ENCODE data around the gene C1orf141.

Gene C1orf141

GRCh38 chr1:67059346-67059745, 75.4 kb downstream of the C1orf141 start:
- Histone ChIP-seq H3K4me1 (no peaks in the 10 kb centered on the region), H3K4me2 (ENCODE audit: low read length) (no peak overlapping the region), H3K27me3 (ENCODE audit: control insufficient read depth, insufficient read depth, low read length) (no peaks in the 10 kb centered on the region), H3K36me3 (ENCODE audit: control insufficient read depth, insufficient read depth, low read length) (no peaks in the 10 kb centered on the region), H3K79me2 (no peaks in the 10 kb centered on the region), H3K9me3 (ENCODE audit: control insufficient read depth, low read length) (no peaks in the 10 kb centered on the region), H2AFZ (no peak overlapping the region), H3K4me3 (ENCODE audit: low read depth, low read length) (no peak overlapping the region), H3K27ac (no peak overlapping the region), H3K9ac (no peak overlapping the region)
- no peak for TF ChIP-seq CTCF (IDR thresholded peaks at IDR 0.05)

GRCh38 chr1:67058761-67059160, 76.0 kb downstream of the C1orf141 start:
- H3K27ac ChIP-seq, result no peak overlapping the region
- no peaks in the 10 kb centered on the region for H3K36me3 ChIP-seq (ENCODE audit: control insufficient read depth, insufficient read depth, low read length)
- no peaks in the 10 kb centered on the region for H3K79me2 ChIP-seq
- no peak for TF ChIP-seq CTCF (IDR thresholded peaks at IDR 0.05)
- no peak overlapping the region for H2AFZ ChIP-seq
- no peak overlapping the region for H3K4me2 ChIP-seq (ENCODE audit: low read length)
- H3K4me3 ChIP-seq (ENCODE audit: low read depth, low read length), result no peak overlapping the region
- no peaks in the 10 kb centered on the region for H3K27me3 ChIP-seq (ENCODE audit: control insufficient read depth, insufficient read depth, low read length)
- no peak overlapping the region for H3K9ac ChIP-seq
- no peaks in the 10 kb centered on the region for H3K9me3 ChIP-seq (ENCODE audit: control insufficient read depth, low read length)
- H3K4me1 ChIP-seq, result no peaks in the 10 kb centered on the region

GRCh38 chr1:67058242-67058641, 76.5 kb downstream of the C1orf141 start:
- Histone ChIP-seq H3K9me3 (ENCODE audit: control insufficient read depth, low read length) (no peaks in the 10 kb centered on the region), H2AFZ (no peak overlapping the region), H3K4me1 (no peaks in the 10 kb centered on the region), H3K79me2 (no peaks in the 10 kb centered on the region), H3K27me3 (ENCODE audit: control insufficient read depth, insufficient read depth, low read length) (no peaks in the 10 kb centered on the region), H3K36me3 (ENCODE audit: control insufficient read depth, insufficient read depth, low read length) (no peaks in the 10 kb centered on the region), H3K27ac (no peak overlapping the region), H3K9ac (no peak overlapping the region), H3K4me3 (ENCODE audit: low read depth, low read length) (no peak overlapping the region), H3K4me2 (ENCODE audit: low read length) (no peak overlapping the region)
- TF ChIP-seq CTCF (IDR thresholded peaks at IDR 0.05), result no peak

- H3K36me3 ChIP-seq (ENCODE audit: control insufficient read depth, insufficient read depth, low read length), result no peaks in the 10 kb centered on the region
- H3K27ac ChIP-seq, result peak within 1 kb of the TSS; percentile 90
- H3K4me3 ChIP-seq (ENCODE audit: low read depth, low read length), result peak within 1 kb of the TSS; percentile 83
- no peaks in the 10 kb centered on the region for H3K4me1 ChIP-seq
- peak within 1 kb of the TSS; percentile 53 for H3K9ac ChIP-seq
- no peaks in the 10 kb centered on the region for H3K79me2 ChIP-seq
- H3K9me3 ChIP-seq (ENCODE audit: control insufficient read depth, low read length), result no peaks in the 10 kb centered on the region
- H3K4me2 ChIP-seq (ENCODE audit: low read length), result peak within 1 kb of the TSS; percentile 93
- H3K27me3 ChIP-seq (ENCODE audit: control insufficient read depth, insufficient read depth, low read length), result no peaks in the 10 kb centered on the region
- no peak for TF ChIP-seq CTCF (IDR thresholded peaks at IDR 0.05)
- H2AFZ ChIP-seq, result peak within 1 kb of the TSS; percentile 95
These were observed 80.7 kb downstream of the C1orf141 start, which contains the start of gene SLC35D1 for GRCh38 chr1:67053785-67054772. Gene SLC35D1 (minus strand): TSS chr1:67054148. CDS start chr1:67054013, 135 bp downstream.

GRCh38 chr1:67053535-67053784, 81.3 kb downstream of the C1orf141 start:
- Histone ChIP-seq H3K9ac (no peak overlapping the region), H3K79me2 (no peaks in the 10 kb centered on the region), H3K27ac (peak overlapping the region; percentile 90), H3K4me3 (ENCODE audit: low read depth, low read length) (peak overlapping the region; percentile 83), H3K36me3 (ENCODE audit: control insufficient read depth, insufficient read depth, low read length) (no peaks in the 10 kb centered on the region), H3K9me3 (ENCODE audit: control insufficient read depth, low read length) (no peaks in the 10 kb centered on the region), H2AFZ (peak overlapping the region; percentile 95), H3K4me1 (no peaks in the 10 kb centered on the region), H3K4me2 (ENCODE audit: low read length) (peak overlapping the region; percentile 93), H3K27me3 (ENCODE audit: control insufficient read depth, insufficient read depth, low read length) (no peaks in the 10 kb centered on the region)
- TF ChIP-seq CTCF (IDR thresholded peaks at IDR 0.05), result no peak
